Glutamatergic neuron (in vitro differentiated cells): ENCODE results near the gene AKAIN1. TPM values are rescaled to one million over a fixed set of nuclear protein-coding genes. Genes with fewer than 3 reads are reported as not detected.

Experiments used
- DNase-seq: peaks from one replicate; pipeline ENCODE4 v3.0.0; 2022
- H3K27ac Mint-ChIP-seq: one replicate; pipeline ENCODE4 v1.8.0; 2020; ENCODE audit warnings: mild to moderate bottlenecking, mixed read lengths, inconsistent platforms; ENCODE audit not compliant: unreplicated experiment
- H3K27me3 Mint-ChIP-seq: one replicate; pipeline ENCODE4 v1.8.0; 2020; ENCODE audit warnings: mild to moderate bottlenecking, moderate library complexity, mixed read lengths, inconsistent platforms; ENCODE audit not compliant: unreplicated experiment
- H3K36me3 Mint-ChIP-seq: one replicate; pipeline ENCODE4 v1.8.0; 2020; ENCODE audit warnings: mild to moderate bottlenecking, mixed read lengths, inconsistent platforms; ENCODE audit not compliant: unreplicated experiment
- H3K4me1 Mint-ChIP-seq: one replicate; pipeline ENCODE4 v1.8.0; 2020; ENCODE audit warnings: mild to moderate bottlenecking, low read depth, mixed read lengths, inconsistent platforms; ENCODE audit not compliant: unreplicated experiment
- H3K4me3 Mint-ChIP-seq: one replicate; pipeline ENCODE4 v1.8.0; 2020; ENCODE audit warnings: mild to moderate bottlenecking, mixed read lengths, inconsistent platforms; ENCODE audit not compliant: unreplicated experiment
- H3K9me3 Mint-ChIP-seq: one replicate; pipeline ENCODE4 v1.8.0; 2020; ENCODE audit warnings: mild to moderate bottlenecking, moderate library complexity, mixed read lengths, inconsistent platforms; ENCODE audit not compliant: unreplicated experiment
- total RNA-seq: library from RNA; stranded (reverse); fragmentation: NEBNext Ultra II Directional; extraction: Animal tissue kit (Norgen Biotek cat#: 25700); gene quantifications from one replicate; pipeline ENCODE4 v1.2.1, GENCODE V29; 2021; ENCODE audit not compliant: unreplicated experiment
- TF ChIP-seq, protein P1 (sequence below): fragments of 200-600 bp; sonication (generic); IDR thresholded peaks from one replicate; pipeline ENCODE4 v1.5.0; 2021; ENCODE audit not compliant: partially characterized antibody, unreplicated experiment

Gene AKAIN1
- total RNA-seq, 1 donor from 2014 or later = 14.1 TPM

DNA sequence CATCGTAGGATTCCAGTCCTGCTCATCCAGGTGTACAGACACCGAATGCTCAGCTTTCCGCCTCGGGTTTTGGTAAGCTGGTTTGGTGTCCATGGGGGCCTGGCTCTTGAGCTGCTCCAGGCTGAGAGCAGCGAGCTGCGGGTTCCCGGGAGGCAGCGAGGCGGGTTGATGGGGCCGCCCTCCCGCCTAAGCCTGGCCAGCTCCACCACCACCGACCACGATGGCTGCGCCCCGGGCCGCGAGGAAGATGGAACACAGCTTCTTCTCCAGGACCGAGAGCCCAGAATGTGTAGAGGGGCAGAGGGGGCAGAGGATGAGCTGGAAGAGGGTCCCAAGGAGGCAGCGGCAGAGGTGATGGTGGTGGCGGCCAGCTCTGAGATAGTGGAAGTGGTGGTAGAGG lies 64.1 kb downstream of the AKAIN1 start:
- DNase-seq = no peak
- H3K9me3 Mint-ChIP-seq = no peaks in the 10 kb centered on the region
- no peak overlapping the region for H3K4me3 Mint-ChIP-seq
- no peaks in the 10 kb centered on the region for H3K4me1 Mint-ChIP-seq
- H3K36me3 Mint-ChIP-seq = no peaks in the 10 kb centered on the region
- TF ChIP-seq, protein P1, sequence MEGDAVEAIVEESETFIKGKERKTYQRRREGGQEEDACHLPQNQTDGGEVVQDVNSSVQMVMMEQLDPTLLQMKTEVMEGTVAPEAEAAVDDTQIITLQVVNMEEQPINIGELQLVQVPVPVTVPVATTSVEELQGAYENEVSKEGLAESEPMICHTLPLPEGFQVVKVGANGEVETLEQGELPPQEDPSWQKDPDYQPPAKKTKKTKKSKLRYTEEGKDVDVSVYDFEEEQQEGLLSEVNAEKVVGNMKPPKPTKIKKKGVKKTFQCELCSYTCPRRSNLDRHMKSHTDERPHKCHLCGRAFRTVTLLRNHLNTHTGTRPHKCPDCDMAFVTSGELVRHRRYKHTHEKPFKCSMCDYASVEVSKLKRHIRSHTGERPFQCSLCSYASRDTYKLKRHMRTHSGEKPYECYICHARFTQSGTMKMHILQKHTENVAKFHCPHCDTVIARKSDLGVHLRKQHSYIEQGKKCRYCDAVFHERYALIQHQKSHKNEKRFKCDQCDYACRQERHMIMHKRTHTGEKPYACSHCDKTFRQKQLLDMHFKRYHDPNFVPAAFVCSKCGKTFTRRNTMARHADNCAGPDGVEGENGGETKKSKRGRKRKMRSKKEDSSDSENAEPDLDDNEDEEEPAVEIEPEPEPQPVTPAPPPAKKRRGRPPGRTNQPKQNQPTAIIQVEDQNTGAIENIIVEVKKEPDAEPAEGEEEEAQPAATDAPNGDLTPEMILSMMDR = no peak
- H3K27me3 Mint-ChIP-seq = no peaks in the 10 kb centered on the region
- no peak overlapping the region for H3K27ac Mint-ChIP-seq

DNA sequence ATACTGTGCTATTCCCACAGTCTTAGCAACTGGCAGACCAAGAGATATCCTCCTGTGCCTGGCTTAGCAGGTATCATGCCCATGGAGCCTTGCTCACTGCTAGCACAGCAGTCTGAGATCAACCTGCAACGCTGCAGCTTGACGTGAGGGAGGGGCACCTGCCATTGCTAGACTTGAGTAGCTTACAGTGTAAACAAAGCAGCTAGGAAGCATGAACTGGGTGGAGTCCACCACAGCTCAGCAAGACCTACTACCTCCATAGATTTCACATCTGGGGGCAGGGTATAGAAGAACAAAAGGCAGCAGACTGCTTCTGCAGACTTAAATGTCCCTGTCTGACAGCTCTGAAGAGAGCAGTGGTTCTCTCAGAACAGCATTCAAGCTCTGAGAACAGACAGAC lies 74.8 kb downstream of the AKAIN1 start:
- H3K9me3 Mint-ChIP-seq = peaks cover 5% of the 10 kb centered on the region

DNA sequence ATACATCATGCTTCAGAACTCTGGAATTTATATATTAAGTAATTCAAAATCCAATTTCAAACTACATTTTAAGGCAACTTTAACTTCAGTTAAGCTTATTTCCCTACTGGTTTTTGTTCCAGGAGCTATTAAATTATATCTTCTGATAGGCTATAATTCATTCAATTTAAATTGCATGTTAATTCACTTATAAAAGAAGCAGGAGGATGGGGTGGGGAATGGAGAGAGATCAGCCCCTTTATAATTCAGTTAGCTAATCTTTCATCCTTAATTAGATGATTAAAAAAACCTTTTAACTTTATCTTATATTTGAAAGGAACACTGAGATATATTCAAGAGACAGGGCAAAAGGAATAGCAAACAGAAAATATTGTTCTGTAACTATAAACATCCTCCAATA lies 86.8 kb downstream of the AKAIN1 start:
- H3K27me3 Mint-ChIP-seq = no peaks in the 10 kb centered on the region
- no peak for DNase-seq
- no peaks in the 10 kb centered on the region for H3K9me3 Mint-ChIP-seq
- no peak overlapping the region for H3K27ac Mint-ChIP-seq
- H3K4me3 Mint-ChIP-seq = no peak overlapping the region
- no peaks in the 10 kb centered on the region for H3K4me1 Mint-ChIP-seq
- H3K36me3 Mint-ChIP-seq = no peaks in the 10 kb centered on the region
- TF ChIP-seq, protein P1 = no peak

More for the DNA sequence above, 74.8 kb downstream of the AKAIN1 start:
- H3K27ac Mint-ChIP-seq = no peak overlapping the region
- peaks cover 22% of the 10 kb centered on the region for H3K36me3 Mint-ChIP-seq
- TF ChIP-seq, protein P1 = no peak
- H3K4me3 Mint-ChIP-seq = no peak overlapping the region
- no peak for DNase-seq
- H3K27me3 Mint-ChIP-seq = no peaks in the 10 kb centered on the region
- no peaks in the 10 kb centered on the region for H3K4me1 Mint-ChIP-seq

DNA sequence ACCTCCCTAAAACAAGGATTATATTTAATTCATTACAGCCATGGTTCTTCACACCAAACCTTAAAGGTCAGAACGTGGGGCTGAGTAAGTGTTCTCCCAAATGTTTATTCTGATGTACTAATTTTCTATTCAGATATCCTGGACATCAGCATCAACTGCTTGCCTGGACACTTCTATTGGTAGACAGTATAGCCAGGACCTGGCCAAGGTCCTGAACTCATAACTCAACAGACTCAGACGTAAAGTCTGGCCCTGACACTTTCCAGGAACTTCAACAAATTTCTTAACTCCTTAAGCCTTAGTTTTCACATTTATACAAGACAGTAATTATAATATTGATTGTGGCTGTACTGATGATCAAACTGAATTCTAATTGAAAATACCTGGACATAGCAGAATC lies 89.1 kb downstream of the AKAIN1 start:
- H3K36me3 Mint-ChIP-seq = no peaks in the 10 kb centered on the region
- H3K4me3 Mint-ChIP-seq = no peak overlapping the region
- no peak for DNase-seq
- no peak overlapping the region for H3K27ac Mint-ChIP-seq
- peaks cover 2% of the 10 kb centered on the region for H3K27me3 Mint-ChIP-seq
- no peaks in the 10 kb centered on the region for H3K9me3 Mint-ChIP-seq
- TF ChIP-seq, protein P1 = no peak
- H3K4me1 Mint-ChIP-seq = no peaks in the 10 kb centered on the region

DNA sequence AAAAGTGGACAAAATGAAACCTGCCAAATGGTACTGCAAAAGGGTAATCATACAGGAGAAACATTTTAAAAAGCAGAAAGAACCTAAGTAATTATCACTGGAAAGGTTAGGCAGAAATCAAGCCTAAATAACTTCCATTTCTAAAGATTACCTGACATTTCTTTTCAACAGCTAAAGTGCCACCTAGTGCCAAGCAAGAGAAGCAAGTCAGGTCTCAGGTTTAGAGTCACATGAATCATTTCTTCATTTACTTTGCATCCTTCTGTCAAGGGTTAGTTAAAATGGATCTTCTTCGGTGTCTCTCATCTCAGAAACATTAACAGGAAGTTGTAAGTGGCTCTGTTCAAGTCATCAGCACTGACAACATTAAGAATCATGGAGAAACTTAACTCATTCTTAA lies 90.3 kb downstream of the AKAIN1 start:
- no peak for DNase-seq
- Mint-ChIP-seq H3K4me1 (no peaks in the 10 kb centered on the region), H3K27me3 (peaks cover 2% of the 10 kb centered on the region), H3K4me3 (no peak overlapping the region), H3K27ac (no peak overlapping the region), H3K36me3 (no peaks in the 10 kb centered on the region), H3K9me3 (no peaks in the 10 kb centered on the region)
- TF ChIP-seq, protein P1 = no peak
